ENCODE results near the gene RPP25. TPM values are rescaled to one million over a fixed set of nuclear protein-coding genes. Genes with fewer than 3 reads are reported as not detected.
A peak's percentile ranks its signal among the peaks of the same experiment; 100 is the strongest.

The RPP25 gene
- total and polyA plus RNA-seq, 12 donors, result 0.83 to 4.6 (median 1.7) TPM

DNA sequence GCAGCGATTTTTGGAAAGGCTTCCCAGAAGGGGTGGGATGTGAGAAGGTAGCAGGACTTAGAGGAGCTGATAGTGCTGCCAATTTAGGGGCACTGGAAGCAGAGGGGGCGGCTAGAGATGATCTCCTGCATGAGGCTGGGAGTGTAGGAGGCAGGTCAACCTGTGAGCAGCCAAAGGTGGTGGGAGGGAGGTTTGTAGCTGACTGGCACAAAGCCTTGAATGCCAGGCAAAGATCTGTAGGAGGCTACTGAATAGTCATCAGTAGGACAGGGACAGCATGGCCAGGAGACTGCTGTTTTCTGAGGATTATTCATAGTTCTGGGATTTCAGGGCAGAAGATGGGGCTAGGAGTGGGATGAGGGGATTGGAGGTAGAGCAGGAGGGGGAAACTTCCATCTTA is 41.0 kb upstream of the RPP25 start:
- H3K4me3 ChIP-seq, result no peak overlapping the region
- H3K27me3 ChIP-seq, result peaks cover 0 to 39% (median 7%) of the 10 kb centered on the region in 7 donors
- no peak for TF ChIP-seq CTCF (IDR thresholded peaks at IDR 0.05)
- no peak for ATAC-seq
- DNase-seq, result no peak
- H3K9me3 ChIP-seq, result no peaks in the 10 kb centered on the region
- H3K4me1 ChIP-seq, result peaks cover 6 to 19% (median 12%) of the 10 kb centered on the region in 9 donors
- intact Hi-C loops (cut with DNase I), result no loop called here
- H3K36me3 ChIP-seq, result no peaks in the 10 kb centered on the region
- H3K27ac ChIP-seq, result no peak overlapping the region
- WGBS, 2 donors, result 66 to 68% methylated on average over 2 of the region's 2 CpGs

DNA sequence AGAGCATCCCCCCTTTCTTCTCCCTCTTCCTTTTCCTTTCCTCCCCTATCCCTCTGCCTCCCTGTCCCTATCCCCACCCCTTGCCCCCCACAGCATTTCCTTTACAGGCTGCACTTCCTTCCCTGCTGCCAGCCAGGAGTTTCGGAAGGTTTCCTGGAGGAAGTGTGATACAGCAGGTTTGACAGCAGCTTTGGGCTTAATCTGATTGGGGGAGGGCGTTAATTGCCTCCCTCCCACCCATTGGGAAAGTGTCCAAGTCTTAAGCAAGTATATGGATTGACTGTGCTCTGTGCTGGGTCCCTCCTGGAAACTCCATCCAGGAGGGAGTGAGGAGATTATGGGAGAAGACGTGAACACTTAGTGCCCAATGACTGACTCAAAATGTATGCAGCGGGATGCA is 40.6 kb upstream of the RPP25 start:
- intact Hi-C loops (cut with DNase I), result no loop called here
- WGBS, 2 donors, result 40 to 52% methylated on average over 4 of the region's 4 CpGs
- H3K27me3 ChIP-seq, result peaks cover 0 to 39% (median 7%) of the 10 kb centered on the region in 7 donors

DNA sequence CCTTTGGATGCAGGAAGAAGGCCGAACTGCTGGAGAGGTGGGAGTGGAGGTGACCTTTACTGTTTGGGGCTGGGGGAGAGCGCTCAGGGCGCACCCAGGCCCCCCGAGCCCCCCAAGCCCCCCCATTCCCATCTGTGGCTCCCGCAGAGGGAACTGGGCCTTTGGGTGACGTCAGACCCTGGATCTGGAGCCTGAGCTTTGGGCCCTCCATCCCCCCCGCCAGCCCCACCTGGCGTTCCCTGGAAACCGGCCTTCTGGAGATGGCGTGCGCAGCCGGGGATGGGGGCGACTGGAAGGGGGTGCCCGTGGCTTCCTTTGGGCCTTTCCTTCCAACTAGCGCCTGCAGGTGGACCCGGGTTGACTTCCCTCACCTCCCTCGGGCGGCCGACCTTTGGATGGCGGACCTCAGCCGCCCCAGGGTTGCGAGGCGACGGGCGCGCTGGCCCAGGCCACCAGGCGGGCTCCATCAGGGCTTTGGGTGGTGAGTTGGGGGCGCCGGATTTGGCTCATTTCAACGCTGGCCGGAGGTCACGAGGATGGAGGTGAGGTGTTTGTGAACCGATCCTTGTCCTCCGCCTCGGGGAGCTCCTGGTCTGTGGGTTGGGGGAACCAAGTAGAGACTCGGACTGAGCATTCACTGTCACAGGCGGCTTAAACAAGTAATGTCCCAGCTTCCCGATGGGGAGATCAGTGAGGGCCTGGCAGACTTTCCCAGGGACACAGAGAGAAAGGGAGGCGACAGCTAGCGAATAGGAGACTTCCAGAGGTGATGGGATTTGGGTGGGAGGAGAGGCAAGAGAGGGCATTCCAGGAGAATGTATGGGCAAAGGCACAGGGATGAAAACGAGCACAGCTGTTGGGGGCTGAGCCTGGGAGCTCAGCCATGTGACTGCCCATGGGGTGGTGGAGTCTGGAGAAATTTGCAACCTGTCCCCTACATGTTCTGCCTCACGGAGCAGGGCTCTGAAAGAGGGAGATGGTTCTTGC is 39.5 kb upstream of the RPP25 start:
- DNase-seq (no peak), ATAC-seq (peak in 5 of 8 donors; percentile 5 to 52 (median 31))
- H3K36me3 ChIP-seq, result no peaks in the 10 kb centered on the region
- H3K27me3 ChIP-seq, result peaks cover 0 to 39% (median 7%) of the 10 kb centered on the region in 7 donors
- intact Hi-C loops (cut with DNase I), result no loop called here
- H3K4me3 ChIP-seq, result peak overlapping the region; percentile 55 to 78 (median 72)
- peaks cover 6 to 19% (median 12%) of the 10 kb centered on the region in 9 donors for H3K4me1 ChIP-seq
- 8 to 9% methylated on average over 42 of the region's 42 CpGs for WGBS, 2 donors
- H3K9me3 ChIP-seq, result no peaks in the 10 kb centered on the region
- H3K27ac ChIP-seq, result no peak overlapping the region
- TF ChIP-seq CTCF (IDR thresholded peaks at IDR 0.05), result no peak

More for the DNA sequence above, 40.6 kb upstream of the RPP25 start:
- no peak for ATAC-seq
- no peak for TF ChIP-seq CTCF (IDR thresholded peaks at IDR 0.05)
- DNase-seq, result no peak
- H3K4me1 ChIP-seq, result peaks cover 6 to 19% (median 12%) of the 10 kb centered on the region in 9 donors
- no peaks in the 10 kb centered on the region for H3K9me3 ChIP-seq
- no peak overlapping the region for H3K4me3 ChIP-seq
- no peak overlapping the region for H3K27ac ChIP-seq
- no peaks in the 10 kb centered on the region for H3K36me3 ChIP-seq

DNA sequence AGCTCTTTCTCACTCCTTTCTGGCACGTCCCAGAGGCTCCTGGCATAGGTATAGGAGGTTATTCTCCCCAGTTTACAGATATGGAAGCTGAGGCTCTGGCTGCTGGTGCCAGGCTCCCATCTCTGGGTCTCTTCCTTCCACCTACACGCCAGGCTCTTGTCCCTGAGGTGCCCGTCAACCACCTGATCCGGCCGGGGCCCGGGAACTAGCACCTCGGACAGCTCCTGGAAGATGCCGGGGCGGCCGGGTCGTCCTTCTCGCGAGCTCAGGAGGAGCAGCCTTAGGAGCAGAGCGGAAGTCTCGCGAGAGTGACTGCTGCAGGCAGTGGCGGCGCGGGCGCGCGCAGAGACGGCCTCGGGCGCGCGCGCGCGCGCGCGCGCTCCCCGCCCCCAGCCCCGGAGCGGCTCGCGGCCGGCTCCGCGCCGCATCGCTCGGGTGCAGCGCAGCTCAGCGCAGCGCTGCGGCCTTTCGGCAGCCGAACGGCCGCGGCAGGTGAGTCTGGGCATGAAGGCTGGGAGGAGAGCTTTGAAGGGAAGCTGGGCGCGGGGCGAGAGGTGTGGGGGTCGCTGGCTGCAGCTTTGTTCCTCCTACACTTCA is 38.7 kb upstream of the RPP25 start, which contains the start of gene SCAMP5:
Gene SCAMP5 (plus strand): TSS at position 382 of the 597 bp plus-strand sequence. CDS start 16,277 bp downstream, outside the sequence.
- no peak within 1 kb of the TSS for H3K27ac ChIP-seq
- H3K4me3 ChIP-seq, result peak within 1 kb of the TSS; percentile 55 to 78 (median 72)
- no peaks in the 10 kb centered on the region for H3K36me3 ChIP-seq
- DNase-seq, result peak; percentile 89 to 93
- 0 to 1% methylated on average over 44 to 58 of the region's 58 CpGs for WGBS, 2 donors
- intact Hi-C loops (cut with DNase I), result no loop called here
- H3K9me3 ChIP-seq, result no peaks in the 10 kb centered on the region
- H3K27me3 ChIP-seq, result peaks cover 0 to 39% (median 7%) of the 10 kb centered on the region in 7 donors
- no peak for TF ChIP-seq CTCF (IDR thresholded peaks at IDR 0.05)
- H3K4me1 ChIP-seq, result peaks cover 6 to 19% (median 12%) of the 10 kb centered on the region in 9 donors
- ATAC-seq, result peak; percentile 87 to 97 (median 93)
